ENCODE results near the gene CPEB4.

DNA sequence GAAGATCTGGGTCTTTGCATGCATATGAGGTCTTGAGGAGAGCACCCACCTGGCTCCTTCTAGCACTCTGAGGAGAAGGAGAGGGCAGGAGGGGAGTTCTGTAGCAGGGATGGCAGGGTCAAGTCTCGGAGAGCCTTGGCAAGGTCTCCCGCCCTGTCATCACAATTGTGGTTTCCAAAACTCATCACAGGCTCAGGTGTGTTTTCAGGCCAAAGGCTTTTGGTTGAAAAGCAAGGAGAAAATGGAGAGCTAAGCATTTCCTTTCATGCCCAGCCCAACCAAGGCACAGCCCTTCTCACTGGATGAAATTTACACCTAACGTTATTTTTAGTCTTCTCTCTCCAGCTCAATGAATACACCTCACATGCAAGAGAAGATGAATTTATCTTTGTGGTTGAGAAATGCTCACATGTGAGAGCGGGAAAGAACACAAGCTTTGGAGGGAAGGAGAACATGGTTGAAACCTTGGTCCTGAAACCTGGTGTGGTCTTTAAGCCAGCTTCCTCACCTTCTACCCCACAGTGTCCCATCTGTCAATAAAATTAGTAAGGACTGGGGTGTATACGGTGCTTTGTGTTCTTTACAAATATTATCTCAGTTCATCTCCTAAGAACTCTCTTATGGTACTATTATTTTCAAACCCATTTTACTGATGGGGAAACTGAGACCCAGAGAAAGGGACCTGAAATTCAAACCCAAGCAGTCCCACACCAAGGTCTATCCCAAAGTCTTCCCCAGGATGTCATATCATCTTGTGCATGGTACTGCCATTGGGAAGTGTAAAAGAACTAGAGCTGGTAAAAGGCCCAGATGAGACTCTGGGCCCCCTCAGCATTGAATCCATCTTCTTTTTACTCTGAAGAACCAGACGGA is 47.8 kb upstream of the CPEB4 start:
- TF ChIP-seq REST (IDR thresholded peaks at IDR 0.05; ENCODE audit: insufficient read depth in 1 of 2, low read depth in 2 of 2, low read length in 2 of 2) (no peak), SIN3A (IDR thresholded peaks at IDR 0.05; ENCODE audit: borderline replicate concordance, insufficient read depth, low read length) (no peak), POLR2AphosphoS5 (IDR thresholded peaks at IDR 0.05; ENCODE audit: low read depth, low read length) (no peak), TAF1 (IDR thresholded peaks at IDR 0.05; ENCODE audit: borderline replicate concordance, insufficient read depth, low read length) (no peak), FOXP2 (optimal IDR thresholded peaks at IDR 0.05; ENCODE audit: borderline replicate concordance, extremely low read depth, extremely low read length, insufficient read depth) (no peak)

All from PFSK-1 (cell line).